GM12875 (cell line): Measurements from ENCODE around the gene SOX13.

Experiments
- H3K4me3 ChIP-seq: one replicate; pipeline ENCODE4 v1.5.1; 2011; ENCODE audit warnings: low read depth, low read length, control low read depth
- TF ChIP-seq, protein P1 (sequence below): IDR thresholded peaks from 2 replicates; pipeline ENCODE4 v1.5.1; 2011; ENCODE audit warnings: low read depth, mild to moderate bottlenecking, control low read depth, inconsistent platforms, low read length, moderate library complexity, borderline replicate concordance; ENCODE audit not compliant: insufficient read depth

SOX13 gene

DNA sequence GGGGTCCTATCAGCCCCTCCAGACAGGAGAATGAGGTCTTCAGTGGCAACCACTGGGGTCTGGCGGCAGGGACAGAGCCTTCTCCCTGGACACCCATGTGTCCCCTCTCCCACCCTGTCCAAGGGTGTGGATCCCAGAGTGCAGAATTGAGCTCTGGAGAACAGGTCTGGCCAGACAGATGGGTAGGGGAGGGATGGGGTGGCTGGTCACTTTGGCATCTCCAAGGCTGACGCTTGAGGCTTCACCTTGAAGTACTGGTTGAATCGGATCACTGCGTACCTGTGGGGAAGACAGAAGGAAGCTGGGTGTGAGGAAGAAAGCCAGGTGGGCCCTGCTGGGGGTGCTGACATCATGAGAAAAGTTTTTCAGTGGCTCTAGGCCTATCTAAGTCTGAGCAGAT is 59.1 kb downstream of the SOX13 start:
- TF ChIP-seq, protein P1, sequence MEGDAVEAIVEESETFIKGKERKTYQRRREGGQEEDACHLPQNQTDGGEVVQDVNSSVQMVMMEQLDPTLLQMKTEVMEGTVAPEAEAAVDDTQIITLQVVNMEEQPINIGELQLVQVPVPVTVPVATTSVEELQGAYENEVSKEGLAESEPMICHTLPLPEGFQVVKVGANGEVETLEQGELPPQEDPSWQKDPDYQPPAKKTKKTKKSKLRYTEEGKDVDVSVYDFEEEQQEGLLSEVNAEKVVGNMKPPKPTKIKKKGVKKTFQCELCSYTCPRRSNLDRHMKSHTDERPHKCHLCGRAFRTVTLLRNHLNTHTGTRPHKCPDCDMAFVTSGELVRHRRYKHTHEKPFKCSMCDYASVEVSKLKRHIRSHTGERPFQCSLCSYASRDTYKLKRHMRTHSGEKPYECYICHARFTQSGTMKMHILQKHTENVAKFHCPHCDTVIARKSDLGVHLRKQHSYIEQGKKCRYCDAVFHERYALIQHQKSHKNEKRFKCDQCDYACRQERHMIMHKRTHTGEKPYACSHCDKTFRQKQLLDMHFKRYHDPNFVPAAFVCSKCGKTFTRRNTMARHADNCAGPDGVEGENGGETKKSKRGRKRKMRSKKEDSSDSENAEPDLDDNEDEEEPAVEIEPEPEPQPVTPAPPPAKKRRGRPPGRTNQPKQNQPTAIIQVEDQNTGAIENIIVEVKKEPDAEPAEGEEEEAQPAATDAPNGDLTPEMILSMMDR, result no peak
- H3K4me3 ChIP-seq, result no peak overlapping the region

DNA sequence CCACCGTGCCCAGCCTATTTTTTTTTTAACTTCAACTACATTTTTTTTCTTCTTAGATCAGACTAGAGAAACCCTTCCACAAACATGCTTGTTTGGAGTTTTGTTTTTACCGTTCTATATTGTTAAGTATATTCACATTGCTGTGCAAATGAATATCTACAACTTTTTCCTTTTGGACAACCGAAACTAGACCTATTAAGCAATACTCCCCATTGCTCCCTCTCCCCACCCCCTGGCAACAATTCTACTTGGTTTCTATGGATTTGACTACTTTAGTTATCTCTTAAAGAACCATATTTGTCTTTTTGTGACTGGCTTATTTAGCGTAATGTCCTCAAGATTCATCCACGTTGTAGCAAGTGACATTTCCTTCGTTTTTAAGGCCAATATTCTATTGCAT is 59.8 kb downstream of the SOX13 start:
- TF ChIP-seq, protein P1, result no peak

DNA sequence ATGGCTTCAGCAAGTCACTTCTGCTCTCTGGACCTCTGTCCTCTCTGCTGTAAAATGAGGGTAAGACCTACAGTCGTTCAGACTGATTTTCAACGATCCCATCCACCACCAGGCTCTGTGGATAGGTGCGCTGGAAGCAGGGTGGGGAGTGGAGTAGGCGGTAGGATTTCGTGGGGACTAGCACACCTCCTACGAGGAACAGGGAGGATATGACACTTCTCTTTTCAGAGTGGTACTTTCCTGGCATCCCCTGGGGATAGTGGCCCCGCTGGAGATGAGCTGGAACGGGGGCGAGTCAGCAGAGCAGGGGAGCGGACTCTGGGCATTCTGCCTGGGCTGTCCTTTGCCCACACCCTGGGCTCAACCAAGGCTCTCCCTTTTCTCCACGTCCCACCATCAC is 61.2 kb downstream of the SOX13 start:
- H3K4me3 ChIP-seq, result no peak overlapping the region
- TF ChIP-seq, protein P1, result no peak

More for the DNA sequence above, 59.8 kb downstream of the SOX13 start:
- no peak overlapping the region for H3K4me3 ChIP-seq

DNA sequence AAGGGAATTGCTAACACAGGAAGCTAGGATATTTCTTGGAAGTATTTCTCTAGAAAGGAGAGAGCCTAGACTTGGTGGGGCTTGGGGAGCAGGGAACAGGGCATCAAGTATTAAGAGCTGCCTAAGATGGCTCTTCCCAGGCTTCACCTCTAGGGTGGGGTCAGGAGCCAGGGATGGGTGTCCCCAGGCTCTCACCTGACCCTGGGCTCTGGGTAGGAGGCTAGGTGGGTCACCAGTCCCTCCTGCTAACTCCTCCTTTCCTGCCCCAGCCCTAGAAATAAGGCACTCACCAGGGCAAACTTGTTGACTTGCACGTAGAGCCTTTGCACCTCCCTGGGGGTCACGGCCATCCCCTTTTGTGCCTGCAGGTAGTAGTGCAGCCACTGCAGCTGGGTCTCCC is 63.9 kb downstream of the SOX13 start:
- no peak overlapping the region for H3K4me3 ChIP-seq
- TF ChIP-seq, protein P1, result no peak

DNA sequence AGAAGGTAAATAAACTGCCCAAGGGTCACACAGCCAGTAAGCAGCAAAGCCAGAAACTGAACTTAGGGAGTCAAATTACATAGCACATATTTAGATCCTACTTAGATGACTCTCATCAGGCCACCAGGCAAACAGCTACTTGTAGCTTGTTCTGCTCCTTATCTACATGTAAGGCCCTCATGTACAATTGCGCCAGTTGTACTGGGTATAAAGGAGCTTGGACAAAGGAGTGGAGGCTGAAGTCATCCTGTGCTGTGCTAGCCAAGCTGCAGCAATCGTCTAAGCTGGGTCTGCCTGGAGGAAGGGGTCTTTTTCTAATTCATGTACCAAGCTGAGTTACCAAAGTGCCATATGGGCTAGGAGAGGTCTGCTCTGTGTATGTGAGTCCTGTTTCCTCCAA is 66.2 kb downstream of the SOX13 start:
- TF ChIP-seq, protein P1, result no peak
- H3K4me3 ChIP-seq, result no peak overlapping the region

DNA sequence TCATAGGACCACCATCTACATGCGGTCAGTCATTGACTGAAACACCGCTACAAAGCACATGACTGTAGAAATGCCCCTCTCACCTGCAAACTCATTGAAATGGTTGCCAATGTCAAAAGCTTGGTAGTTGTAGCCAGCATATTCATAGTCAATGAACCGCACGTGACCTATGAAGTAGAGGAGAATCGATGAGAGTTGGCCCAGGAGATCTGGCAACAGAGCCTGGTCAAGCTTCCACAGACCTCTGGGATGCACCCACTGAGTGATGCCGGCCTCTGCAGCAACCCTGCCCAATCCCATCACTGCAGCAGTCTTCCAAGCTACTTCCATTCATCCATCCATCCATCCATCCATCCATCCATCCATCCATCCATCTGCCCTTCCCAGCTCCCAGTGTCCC is 67.0 kb downstream of the SOX13 start:
- TF ChIP-seq, protein P1, result no peak
- no peak overlapping the region for H3K4me3 ChIP-seq

DNA sequence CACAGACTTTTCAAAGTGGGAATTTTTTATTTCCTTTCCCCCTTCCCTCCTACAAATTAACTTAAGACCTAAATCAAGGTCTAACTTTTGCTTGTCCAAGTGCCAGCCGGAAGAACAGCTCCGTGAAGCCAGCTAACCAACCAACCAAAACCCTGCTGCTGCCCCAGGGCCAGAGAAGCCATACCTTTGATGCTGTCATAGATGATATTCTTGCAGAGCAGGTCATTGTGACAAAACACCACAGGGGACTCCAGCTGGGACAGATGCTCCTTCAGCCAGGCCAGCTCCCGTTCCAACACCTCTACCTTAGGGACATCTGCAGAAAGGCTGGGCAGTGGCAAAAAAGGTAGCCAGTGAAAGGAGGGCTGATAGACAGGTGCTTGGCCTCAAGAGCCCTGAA is 68.2 kb downstream of the SOX13 start:
- TF ChIP-seq, protein P1, result no peak
- no peak overlapping the region for H3K4me3 ChIP-seq
